GM11168 (cell line): ENCODE data around the gene LARP4B.

ENCODE experiments used
- in situ Hi-C: fragments of 300-500 bp; cut with MboI; formaldehyde crosslinking; loops from one replicate; pipeline ENCODE4 v1.12.0; 2022; ENCODE audit warnings: low sequenced_read_pairs; ENCODE audit not compliant: unreplicated experiment

LARP4B gene

DNA sequence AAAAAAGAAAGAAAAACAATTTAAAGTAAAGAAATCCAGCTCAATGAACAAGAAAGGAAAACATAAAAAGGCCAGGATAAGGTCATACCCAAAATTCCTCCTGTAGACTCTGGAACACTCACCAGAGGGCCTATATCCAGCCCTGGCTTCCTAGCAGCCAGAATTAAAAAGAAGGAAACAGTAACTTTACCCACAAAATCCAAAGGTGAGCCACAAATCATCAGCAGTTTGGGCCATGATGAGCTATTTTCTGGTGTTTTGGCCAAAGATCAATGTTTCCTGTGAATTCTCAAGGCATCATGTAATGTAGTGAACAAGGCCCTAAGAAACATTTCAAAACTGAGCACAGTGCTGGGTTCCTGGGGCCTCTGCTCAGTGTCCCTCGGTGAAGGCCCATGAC, 87.8 kb downstream of the LARP4B start:
- in situ Hi-C loops, result no loop called here

DNA sequence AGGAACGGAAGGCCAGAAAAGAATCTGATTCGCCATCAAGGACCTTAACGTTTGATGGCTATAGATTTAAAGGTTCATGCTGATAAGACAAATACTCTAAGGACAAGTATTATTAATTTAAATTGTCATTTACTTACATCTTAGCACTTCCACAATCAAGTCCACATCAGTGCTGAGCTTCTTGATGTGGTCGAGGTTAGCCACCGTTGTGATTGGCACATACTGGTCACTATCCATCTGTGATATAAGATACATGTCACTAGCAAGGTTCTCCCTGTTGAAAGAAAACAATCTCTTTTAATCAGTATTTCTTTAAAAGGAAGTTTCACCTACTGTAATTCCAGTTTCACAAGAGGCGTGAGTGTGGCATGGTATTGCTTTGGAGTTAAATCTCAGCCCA, 88.7 kb downstream of the LARP4B start:
- in situ Hi-C loops, result no loop called here

- in situ Hi-C loops, result no loop called here
Measured at GRCh38 chr10:841535-841934, 90.0 kb downstream of the LARP4B start.

GRCh38 chr10:839550-840205, 91.8 kb downstream of the LARP4B start:
- in situ Hi-C loops, result no loop called here

GRCh38 chr10:836782-837181, 94.7 kb downstream of the LARP4B start:
- in situ Hi-C loops, result no loop called here

DNA sequence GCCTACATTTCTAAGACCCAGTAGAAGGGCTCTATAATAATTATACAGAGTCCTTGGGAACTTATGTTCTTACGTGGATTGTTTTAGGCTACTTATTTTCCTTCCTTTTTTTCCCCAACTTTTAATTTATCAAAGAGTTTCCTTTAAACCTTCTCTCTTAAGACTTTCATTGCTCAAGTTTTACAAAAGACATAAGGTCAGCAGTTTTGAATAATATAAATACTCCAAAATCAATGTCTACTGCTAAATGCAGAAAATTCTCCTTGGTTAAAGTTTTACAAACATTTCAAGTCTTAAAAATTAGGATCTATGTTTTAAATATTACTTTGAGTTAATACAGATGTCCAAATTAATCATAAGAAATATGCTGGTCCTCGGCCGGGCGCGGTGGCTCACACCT, 97.0 kb downstream of the LARP4B start:
- in situ Hi-C loops, result no loop called here

GRCh38 chr10:829241-829640, 102.3 kb downstream of the LARP4B start:
- in situ Hi-C loops, result no loop called here

DNA sequence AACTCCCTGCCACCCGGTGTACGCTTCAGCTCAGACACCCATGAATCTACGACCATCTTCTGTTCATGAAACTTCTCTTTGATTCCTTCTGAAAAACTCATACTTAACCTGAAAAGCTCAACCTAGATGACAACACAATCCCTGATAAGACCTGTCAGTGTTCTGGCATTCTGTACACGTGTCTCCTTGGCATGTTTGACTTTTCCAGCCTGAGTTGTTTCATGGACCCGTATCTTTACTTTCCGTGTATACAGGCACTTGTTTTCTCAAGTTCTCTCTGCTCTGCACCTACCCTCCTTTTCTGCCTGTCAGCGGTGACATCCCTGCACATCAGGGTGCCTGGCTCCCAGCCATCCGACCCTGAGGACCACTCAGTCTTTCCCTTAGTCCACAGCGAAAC, 103.3 kb downstream of the LARP4B start:
- in situ Hi-C loops, result no loop called here

- in situ Hi-C loops, result no loop called here
Measured at GRCh38 chr10:824946-825345, 106.6 kb downstream of the LARP4B start.

GRCh38 chr10:824497-824896, 107.0 kb downstream of the LARP4B start:
- in situ Hi-C loops, result no loop called here

GRCh38 chr10:822661-823367, 108.7 kb downstream of the LARP4B start:
- in situ Hi-C loops, result no loop called here

GRCh38 chr10:822197-822596, 109.3 kb downstream of the LARP4B start:
- in situ Hi-C loops, result no loop called here

- in situ Hi-C loops, result no loop called here
Measured at GRCh38 chr10:821322-821721, 110.2 kb downstream of the LARP4B start.

GRCh38 chr10:819816-820215, 111.7 kb downstream of the LARP4B start:
- in situ Hi-C loops, result no loop called here

- in situ Hi-C loops, result no loop called here
Measured at GRCh38 chr10:819326-819725, 112.2 kb downstream of the LARP4B start.

DNA sequence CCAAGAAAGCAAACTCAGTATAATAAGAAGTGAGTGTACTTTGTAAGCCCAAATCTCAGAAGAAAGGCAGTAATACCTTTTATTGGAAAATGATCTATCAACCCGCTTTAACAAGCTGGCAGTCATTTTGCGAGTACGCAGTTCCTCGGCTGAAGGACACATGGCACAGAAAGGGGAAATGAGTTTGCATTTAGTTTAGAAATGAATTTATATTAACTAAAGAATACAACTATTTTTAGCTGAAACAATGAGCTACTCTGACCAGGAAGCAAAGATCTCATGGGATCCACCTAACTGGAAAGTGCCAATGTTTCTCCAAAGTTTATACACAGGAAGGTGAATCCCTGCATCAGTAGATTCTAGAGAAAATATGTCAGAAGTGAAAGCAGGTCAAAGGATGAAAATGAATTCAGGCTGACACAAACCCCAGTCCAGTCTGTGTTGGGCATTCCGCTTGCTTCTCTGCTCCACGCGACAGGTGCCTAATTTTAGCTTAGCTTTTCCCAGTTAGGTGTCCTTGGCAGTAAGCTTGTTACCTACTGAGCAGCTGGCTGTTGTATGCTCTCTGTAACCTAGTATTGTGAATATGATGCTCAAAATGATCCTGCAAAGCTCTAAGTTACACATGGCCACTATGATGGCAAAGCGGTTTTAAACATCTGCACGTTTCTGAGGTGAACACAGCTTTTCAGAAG, 112.8 kb downstream of the LARP4B start:
- in situ Hi-C loops, result no loop called here

GRCh38 chr10:818010-818409, 113.5 kb downstream of the LARP4B start:
- in situ Hi-C loops, result no loop called here

- in situ Hi-C loops, result no loop called here
Measured at GRCh38 chr10:817371-817770, 114.1 kb downstream of the LARP4B start.

GRCh38 chr10:816958-817357, 114.5 kb downstream of the LARP4B start:
- in situ Hi-C loops, result no loop called here

DNA sequence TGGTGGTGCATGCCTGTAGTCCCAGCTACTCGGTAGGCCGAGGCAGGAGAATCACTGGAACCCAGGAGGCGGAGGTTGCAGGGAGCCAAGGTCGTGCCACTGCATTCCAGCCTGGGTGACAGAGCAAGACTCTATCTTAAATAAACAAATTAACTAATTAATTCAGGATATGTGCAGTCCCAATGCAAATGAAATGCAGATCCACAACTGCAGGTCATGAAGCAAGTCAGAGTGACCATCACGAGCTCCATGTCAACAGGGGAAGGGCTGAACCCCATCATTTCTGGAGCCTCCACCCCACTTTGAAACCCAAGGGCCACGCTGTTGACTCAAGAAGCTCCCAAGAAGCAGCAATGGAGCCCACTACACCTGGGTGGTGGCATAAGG, 115.4 kb downstream of the LARP4B start:
- in situ Hi-C loops, result no loop called here

DNA sequence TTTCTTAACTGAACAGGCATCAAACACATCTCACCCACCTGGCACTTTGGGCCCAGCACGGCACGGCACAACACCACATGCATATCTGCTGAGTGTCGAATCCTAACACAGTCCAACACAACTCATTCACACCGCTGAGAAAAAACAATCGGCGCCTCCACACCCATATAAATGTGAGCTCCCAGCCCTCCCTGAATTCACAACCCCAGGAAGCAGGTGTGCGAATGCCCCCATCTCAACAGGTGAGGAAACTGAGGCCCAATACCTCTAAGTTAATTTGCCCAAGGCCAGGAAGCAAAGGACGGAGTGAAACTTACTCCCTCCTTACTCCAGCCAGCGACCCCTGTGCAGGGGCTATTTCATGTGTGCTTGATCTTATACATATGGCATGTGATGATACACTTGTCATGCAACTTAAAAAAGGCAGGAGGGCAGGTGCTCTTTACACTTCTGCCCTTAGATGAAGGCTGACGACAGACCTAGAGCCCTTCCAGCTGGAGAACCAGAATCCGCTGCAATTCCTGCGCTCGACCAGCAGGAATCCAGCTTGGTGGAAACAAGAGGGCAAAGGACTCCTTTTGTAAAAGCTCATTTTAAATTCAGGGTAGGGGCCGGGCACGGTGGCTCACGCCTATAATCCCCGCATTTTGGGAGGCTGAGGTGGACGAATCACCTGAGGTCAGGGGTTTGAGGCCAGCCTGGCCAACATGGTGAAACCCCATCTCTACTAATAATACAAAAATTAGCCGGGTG, 116.0 kb downstream of the LARP4B start:
- in situ Hi-C loops, result no loop called here
